Activated CD4-positive, alpha-beta T cell treated with anti-CD3 and anti-CD28 coated beads, Interleukin-10, Interleukin-2, amounts not matched to agents 100 ng/mL and 50 ng/mL, durations not matched to agents 16 hours and 8 hours (primary cell): ENCODE results near the gene SH2D3A.

Experiments used
- DNase-seq: peaks from one replicate; pipeline ENCODE4 v3.0.0-alpha.2; 2020

Gene SH2D3A

GRCh38 chr19:6736917-6737283 is 30.3 kb downstream of the SH2D3A start:
- no peak for DNase-seq

DNA sequence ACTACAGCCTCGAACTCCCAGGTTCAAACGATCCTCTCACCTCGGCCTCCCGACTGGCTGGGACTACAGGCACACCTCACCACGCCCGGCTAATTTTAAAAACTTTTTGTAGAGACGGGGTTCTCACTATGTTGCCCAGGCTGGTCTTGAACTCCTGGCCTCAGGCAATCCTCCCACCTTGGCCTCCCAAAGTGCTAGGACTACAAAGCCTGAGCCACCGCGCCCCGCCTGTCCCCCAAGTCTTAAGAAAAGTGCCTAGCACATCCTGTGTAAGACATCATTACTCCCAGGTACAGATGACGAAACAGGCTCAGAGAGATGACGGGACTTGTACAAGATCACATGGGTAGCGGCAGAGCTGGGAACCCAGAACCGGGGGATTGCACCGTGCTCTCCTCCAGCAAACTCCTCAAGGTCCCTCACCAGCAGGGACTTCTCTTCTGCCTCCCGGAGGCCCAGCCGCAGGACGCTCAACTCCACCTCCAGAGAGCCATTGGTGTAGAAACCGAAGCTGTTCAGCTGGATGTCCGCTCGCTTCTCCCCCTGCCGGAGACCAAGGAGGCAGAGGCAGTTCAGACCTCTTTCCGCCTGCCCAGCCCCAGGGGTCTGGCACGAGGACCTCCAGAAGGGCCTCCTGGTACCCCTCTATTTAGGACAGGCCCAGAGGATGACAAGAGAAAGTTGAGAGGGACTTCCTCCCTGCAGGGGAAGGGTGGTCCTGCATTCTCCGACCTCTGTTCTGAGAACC is 30.9 kb downstream of the SH2D3A start:
- DNase-seq: peak; percentile 84

DNA sequence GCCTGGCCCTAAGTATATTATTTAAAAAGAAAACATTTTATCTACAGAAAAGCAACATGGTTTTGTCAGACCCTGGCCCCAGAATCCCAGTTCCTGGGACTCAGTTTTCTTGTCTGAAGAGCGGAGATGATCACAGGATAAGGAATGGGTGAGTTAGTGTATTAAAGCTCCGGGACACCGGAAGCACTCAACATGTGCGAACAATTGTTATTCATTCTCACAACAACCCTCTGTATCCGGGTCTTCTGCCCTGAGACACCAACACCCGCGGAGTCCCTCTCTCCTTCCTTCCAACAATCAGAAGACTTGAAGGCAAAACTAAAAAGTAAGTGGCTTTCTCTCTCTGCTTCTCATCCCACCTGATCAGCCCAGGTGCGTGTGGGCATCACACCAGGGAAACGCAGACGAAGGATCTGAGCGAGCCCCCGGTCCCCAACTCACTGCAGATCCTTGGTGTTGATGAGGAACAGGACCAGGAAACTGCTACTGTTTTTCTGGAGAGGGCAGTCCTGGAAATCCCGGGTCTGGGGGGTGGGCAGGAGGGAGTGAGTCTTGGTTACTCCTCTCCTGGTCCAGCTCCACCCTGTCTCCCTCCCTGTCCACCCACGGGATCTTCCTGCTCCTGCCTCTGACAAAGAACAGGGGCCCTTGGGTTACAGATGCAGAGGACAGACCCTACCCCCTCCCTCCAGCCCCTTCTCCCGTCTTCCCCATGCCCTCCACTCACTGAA is 31.9 kb downstream of the SH2D3A start:
- DNase-seq: no peak

DNA sequence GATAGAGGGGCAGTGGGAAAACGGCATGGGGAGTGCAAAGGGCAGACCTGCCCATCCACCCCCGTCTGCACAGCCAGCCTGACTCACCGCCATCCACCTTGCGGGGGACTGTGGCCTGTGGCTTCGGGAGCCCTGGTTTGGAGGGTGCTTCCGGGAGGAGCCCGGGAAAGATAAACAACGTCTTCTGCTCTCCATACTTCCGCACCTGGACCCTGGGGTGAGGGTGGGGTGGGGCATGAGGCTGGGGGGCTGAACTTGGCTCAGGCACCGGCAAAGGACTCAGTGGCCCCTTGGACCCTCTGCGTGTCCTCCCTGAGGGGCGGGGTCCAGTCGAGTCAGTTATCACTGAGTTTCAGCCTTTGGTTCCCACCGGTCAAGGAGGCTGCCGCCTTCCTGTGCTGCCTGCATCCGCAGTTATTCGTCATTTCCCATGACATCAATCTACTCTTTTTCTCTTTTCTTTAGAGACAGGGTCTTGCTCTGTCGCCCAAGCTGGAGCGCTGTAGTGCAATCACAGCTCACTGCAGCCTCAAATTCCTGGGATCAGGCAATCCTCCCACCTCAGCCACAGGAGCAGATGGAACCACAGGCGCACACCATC is 33.0 kb downstream of the SH2D3A start:
- DNase-seq: no peak

GRCh38 chr19:6733338-6734095 is 33.7 kb downstream of the SH2D3A start:
- DNase-seq: peak; percentile 21

DNA sequence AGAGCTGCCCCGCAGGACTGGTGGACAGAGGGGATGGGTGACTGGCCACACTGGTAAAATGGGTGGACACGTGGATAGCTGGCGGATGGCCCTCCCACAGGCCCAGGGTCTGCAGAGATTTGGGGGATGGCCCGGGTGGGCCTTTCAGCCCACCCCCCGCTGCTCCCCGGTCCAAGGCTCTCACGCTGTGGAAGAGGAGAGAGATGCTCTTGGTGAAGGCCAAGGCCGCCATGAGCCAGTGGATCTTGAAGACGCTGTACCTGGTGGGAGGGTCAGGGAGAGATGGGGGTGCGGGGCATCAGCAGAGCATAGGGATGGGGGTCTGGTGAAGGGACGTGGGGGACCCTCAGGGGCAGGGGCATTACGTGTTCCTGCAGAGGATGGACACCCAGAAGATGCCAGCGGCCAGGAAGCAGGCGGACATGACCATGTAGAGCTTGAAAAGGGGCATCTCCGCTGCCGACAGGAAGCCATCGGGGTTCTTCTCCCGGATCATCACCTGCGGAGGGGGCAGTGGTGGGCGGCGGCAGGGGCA is 34.4 kb downstream of the SH2D3A start:
- DNase-seq: no peak

DNA sequence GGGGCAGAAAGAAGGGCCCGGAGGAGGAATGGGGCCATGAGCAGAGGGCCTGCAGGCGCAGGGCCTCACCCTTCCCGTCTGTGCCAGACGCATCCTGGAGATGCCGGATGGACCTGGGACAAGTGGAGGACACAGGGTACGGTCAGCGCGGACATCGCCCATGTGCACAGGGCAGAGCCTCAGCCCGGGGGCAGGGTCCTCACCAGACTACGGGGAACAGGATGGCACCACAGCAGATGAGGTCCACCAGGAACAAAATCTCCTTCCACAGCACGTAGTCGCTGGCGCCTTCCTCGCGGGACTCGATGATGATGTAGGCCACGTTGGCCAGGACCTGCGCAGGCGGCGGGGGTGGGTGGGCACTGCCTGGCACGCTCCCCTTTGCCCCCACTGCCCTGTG is 35.4 kb downstream of the SH2D3A start:
- DNase-seq: no peak

DNA sequence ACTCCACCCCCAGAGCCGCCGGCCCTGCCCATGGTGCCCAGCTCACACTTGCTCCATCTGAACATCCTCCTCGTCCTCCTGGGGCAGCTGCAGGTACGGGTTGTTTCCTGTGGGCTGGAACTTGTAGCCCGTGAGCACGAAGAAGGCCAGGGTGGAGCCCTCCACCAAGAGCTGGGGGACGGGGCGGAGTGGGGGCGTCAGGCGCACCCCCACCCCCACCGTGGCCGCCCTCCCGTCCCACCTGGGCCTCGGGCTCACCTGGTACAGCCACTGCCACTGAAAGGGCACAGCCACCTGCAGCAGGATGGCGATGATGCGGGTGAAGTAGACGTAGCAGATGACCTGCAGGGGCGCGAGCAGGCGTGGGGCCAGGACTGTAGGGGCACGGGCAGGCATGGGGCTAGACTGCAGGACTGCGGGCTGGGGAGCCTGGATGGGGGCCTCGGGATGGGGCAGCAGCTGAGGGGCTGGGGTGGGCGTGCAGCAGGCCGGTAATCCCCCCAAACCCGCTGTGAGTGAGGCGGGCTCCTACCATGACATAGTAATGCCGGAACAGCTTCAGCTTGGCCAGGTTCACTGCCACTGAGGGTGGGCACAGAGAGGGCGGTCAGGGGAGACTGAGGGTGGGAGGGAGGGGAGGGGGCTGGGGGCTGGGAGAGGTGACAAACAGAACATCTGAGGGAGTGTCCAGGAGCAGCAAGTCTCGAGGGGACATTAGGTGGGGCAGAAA is 36.1 kb downstream of the SH2D3A start:
- no peak for DNase-seq

DNA sequence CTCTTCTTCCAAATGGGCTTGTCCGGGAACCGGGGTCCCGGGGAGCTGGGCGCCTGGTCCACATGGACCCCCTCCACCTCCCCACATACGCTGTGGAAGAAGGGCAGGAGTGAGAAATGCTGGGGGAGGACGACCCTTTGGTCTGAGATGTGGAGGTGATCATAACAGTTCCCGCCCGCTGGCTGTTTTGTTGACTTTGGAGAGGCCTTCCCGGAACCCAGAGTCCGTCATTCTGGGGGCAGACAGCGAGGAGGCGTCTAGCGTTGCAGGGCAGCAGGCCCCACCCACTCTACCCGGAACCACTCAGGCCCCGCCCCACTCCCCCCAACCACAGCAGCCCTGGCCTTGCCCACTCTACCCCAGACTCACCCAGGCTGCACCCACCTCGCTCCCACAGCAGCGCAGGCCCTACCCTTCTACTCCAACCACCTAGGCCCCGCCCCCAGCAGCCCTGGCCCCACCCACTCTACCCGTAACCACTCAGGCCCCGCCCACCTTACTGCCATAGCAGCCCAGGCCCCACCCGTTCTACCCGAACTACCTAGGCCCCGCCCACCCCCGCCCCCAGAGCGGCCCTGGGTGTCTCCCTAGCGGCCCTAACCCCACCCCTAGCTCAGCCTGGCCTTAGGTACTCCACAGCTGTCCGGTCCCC is 37.0 kb downstream of the SH2D3A start:
- peak; percentile 54 for DNase-seq

DNA sequence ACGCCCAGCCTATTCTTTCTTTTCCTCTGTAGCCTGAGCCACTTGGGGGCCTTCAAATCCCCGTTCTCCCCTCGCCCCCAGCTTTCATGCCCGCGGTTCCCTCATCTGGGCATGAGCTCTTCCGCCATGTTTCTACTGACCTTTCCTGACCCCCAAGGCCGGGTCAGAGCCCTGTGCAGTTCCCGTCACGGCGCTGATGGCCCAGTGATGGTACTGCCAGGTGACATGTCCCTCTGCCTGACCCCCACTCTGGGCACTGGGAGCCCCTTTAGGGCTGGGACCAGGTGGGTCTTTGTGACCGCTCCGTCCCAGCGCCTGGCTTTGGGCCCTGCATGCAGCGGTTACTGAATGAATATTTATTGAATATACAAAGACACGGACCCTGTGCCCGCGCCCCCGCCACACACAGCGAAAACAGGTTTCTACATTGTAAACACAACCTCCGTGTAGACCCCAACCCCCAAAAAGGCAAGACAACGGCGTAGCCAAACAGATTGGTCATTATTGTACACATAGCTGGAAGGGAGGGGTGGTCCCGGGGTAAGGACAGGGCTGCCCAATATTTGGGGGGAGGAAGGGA is 37.6 kb downstream of the SH2D3A start:
- no peak for DNase-seq

DNA sequence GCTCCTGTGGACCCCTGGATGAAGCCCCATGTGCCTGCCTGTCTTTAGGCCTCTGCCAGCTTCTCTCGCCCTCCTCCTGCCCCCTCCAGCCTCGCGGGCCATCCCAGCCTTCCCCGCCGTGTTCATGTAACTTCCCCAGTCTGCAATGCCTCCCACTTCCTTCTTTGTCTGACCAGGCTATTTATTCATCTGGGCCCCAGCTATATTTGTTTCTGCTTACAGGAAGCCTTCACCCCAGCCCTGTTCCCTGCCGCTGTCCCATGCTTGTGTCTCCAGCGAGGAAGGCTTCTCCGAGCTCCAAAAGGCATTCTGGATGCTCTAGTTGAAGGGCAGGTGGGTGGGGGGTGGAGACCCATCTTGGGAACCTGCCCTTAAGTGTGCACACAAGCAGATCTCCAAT is 38.9 kb downstream of the SH2D3A start:
- no peak for DNase-seq

DNA sequence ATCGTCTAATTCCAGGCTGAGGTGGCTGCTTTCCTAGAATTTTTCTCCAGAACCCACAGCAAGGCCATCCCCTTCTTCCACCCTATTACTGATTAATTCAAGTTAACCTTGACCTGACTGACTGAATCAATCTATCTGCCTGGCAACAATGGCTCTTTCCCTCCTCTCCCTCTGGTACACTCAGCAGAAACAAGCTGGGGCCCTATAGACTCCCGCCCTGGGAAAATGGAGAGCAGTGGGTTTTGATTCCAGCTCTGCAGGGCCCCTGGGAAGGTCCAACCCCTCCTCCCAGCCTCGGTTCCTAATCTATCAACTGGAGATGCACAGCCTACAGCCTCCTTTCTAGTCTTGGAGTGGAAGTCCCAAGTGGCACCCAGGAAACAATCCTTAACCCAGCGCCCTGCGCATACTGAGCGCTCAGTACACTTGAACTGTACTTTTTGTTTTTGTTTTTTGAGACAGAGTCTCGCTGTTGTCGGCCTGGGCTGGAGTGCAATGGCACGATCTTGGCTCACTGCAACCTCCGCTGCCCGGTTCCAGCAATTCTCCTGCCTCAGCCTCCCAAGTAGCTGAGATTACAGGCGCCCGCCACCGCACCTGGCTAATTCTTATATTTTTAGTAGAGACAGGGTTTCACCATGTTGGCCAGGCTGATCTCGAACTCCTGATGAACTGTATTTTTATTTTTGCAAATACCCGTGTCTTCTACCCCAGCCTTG is 41.6 kb downstream of the SH2D3A start:
- DNase-seq: no peak

- no peak for DNase-seq
Measured at GRCh38 chr19:6724631-6725492, 42.4 kb downstream of the SH2D3A start.

DNA sequence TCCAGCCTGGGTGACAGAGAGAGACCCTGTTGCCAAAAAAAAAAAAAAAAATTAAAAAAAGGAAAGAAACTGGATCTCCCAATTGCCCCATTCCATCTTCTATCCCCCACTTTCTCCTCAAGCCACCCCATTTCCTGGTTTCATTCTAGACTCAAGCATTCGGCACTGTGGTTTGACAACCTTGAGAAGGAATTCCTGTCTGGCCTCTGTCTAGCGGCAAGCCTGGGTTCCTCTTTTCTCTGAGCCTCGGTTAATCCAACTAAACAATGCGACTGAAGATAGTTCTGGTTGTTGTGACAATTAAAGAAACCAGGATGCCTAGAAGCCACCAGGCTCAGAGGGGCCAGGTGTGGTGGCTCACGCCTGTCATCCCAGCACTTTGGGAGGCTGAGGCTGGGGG is 43.5 kb downstream of the SH2D3A start:
- no peak for DNase-seq

- DNase-seq: no peak
Measured at GRCh38 chr19:6723108-6723618, 44.1 kb downstream of the SH2D3A start.

- DNase-seq: no peak
Measured at GRCh38 chr19:6721773-6722172, 45.5 kb downstream of the SH2D3A start.

GRCh38 chr19:6721138-6721474 is 46.1 kb downstream of the SH2D3A start:
- no peak for DNase-seq

DNA sequence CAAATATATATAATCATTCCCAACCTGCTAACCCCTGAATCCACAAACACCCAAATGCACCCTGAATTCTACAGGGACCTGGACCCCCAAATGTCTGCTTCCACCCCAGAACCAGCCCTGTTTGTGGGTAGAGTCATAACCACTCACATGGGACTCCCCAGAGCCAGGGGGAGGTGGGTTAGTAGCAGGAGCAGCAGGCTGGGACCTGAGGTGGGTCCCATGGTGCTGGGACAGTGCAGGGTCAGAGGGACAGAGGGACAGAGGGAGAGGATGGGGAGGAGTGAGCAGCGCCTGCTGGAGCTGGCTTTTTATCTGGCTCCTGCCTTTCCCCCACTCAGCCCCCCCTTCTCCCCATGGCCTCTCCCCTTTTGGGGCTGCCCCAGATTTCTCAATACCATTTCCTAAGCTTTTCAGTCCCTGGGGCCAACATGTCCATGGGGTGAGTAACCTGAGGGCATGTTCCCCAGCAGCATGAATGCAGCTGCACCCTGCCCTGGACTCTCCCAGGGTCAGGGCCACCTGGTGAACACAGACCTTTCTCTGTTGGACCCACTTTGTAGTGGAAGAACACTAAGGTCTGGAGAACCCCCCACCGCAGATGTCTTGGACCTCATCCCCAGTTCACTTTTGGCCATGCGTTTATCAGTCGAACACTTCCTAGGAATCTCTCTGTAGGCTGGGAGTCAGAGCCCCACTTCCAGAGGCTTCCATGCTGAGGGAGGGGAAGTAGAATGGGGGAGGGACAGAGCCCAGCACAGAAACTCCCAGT is 46.7 kb downstream of the SH2D3A start, which contains the start of gene C3:
Gene C3, minus strand, starts transcription at position 282 of the 769 bp plus-strand sequence. Its CDS starts 61 bp downstream, at position 221.
- DNase-seq: no peak

DNA sequence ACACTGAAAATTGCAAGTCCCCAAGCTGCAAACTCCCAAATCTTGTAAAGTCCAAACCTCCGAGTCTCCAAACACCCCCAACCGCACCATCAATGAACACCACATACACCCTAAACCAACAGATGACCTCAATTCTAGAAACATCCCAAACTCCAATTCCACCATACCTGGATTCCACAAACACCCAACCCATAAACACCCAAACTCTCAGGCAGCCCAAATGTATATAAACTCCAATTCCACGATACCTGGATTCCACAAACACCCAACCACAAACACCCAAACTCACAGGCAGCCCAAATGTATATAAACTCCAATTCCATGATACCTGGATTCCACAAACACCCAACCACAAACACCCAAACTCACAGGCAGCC is 47.3 kb downstream of the SH2D3A start:
- DNase-seq: no peak
